ENCODE measurements around the gene TMIGD2. TPM values are rescaled to one million over a fixed set of nuclear protein-coding genes. Genes with fewer than 3 reads are reported as not detected.
A peak's percentile ranks its signal among the peaks of the same experiment; 100 is the strongest.

The TMIGD2 gene
- total and polyA plus RNA-seq, 2 of the 4 experiments (the other 2 are of a cell fraction): not detected

GRCh38 chr19:4318460-4318859, 16.3 kb upstream of the TMIGD2 start:
- no peak overlapping the region for H2AK5ac ChIP-seq (ENCODE audit: low read depth, low read length)
- no peak overlapping the region for H3K4me2 ChIP-seq (ENCODE audit: low read depth, low read length)
- H2AK9ac ChIP-seq (replicated peaks; ENCODE audit: low read depth, low read length, poor library complexity): peak overlapping the region; percentile 16
- H3K4me1 ChIP-seq (ENCODE audit: control insufficient read depth, insufficient read depth, low read length): no peaks in the 10 kb centered on the region
- ChIA-PET POLR2A (ENCODE audit: unreplicated experiment) (no interaction called here), CTCF (no interaction called here)
- H4K5ac ChIP-seq (ENCODE audit: low read depth, low read length): no peak overlapping the region
- H2BK15ac ChIP-seq (ENCODE audit: low read depth, low read length): no peak overlapping the region
- TF ChIP-seq CEBPB (IDR thresholded peaks at IDR 0.05; ENCODE audit: low read depth, low read length) (no peak), RCOR1 (IDR thresholded peaks at IDR 0.05; ENCODE audit: insufficient replicate concordance, low read length) (no peak), RFX5 (IDR thresholded peaks at IDR 0.05; ENCODE audit: low read depth, low read length) (no peak), USF2 (IDR thresholded peaks at IDR 0.05; ENCODE audit: low read depth, low read length) (no peak), MXI1 (IDR thresholded peaks at IDR 0.05; ENCODE audit: borderline replicate concordance, low read depth, low read length) (no peak), MAZ (IDR thresholded peaks at IDR 0.05; ENCODE audit: borderline replicate concordance, low read depth, low read length) (no peak), POLR2A (IDR thresholded peaks at IDR 0.05; ENCODE audit: low read depth, low read length) (no peak), NFE2L2 (IDR thresholded peaks at IDR 0.05; ENCODE audit: low read depth, low read length) (no peak), FOS (IDR thresholded peaks at IDR 0.05; ENCODE audit: low read depth, low read length) (no peak), BHLHE40 (IDR thresholded peaks at IDR 0.05; ENCODE audit: low read depth, low read length) (no peak), ELK1 (IDR thresholded peaks at IDR 0.05; ENCODE audit: borderline replicate concordance, low read depth, low read length) (no peak), CHD1 (IDR thresholded peaks at IDR 0.05; ENCODE audit: low read depth, low read length) (no peak), SMC3 (IDR thresholded peaks at IDR 0.05; ENCODE audit: low read depth, low read length) (no peak), MAFK (IDR thresholded peaks at IDR 0.05; ENCODE audit: low read depth, low read length) (no peak), RAD21 (IDR thresholded peaks at IDR 0.05; ENCODE audit: low read length) (no peak), CTCF (conservative IDR thresholded peaks at IDR 0.05; ENCODE audit: low read depth, low read length) (no peak)
- in situ Hi-C loops (cut with MboI; ENCODE audit: low sequenced_read_pairs) (no loop called here), intact Hi-C loops (cut with micrococcal nuclease) (no loop called here), dilution Hi-C loops (cut with HindIII; ENCODE audit: low sequenced_read_pairs, unreplicated experiment) (no loop called here)
- no peak overlapping the region for H3K4me3 ChIP-seq (ENCODE audit: insufficient read depth, low read depth, low read length)
- no peaks in the 10 kb centered on the region; a peak in 1 of 4 replicates for H3K79me1 ChIP-seq (ENCODE audit: low read depth in 1 of 2, low read length in 2 of 2)
- no TSS peak for BruUV-seq (replicated peaks)
- no peak overlapping the region for H3K56ac ChIP-seq (ENCODE audit: extremely low read depth, insufficient read depth, low read length)
- peaks cover 3% of the 10 kb centered on the region; the same call in 1 of the 2 replicates for H3K9me3 ChIP-seq (ENCODE audit: control insufficient read depth, insufficient read depth, low read length)
- H4K91ac ChIP-seq (ENCODE audit: insufficient read depth, low read depth, low read length): no peak overlapping the region
- H3K27me3 ChIP-seq (ENCODE audit: control insufficient read depth, insufficient read depth, low read length): no peaks in the 10 kb centered on the region
- H3K14ac ChIP-seq (replicated peaks; ENCODE audit: low read depth, low read length): no peak overlapping the region
- no peak overlapping the region for H3K9ac ChIP-seq (ENCODE audit: low read depth, low read length)
- H4K8ac ChIP-seq (ENCODE audit: low read depth in 2 of 2, low read length in 2 of 2): no peak overlapping the region
- DNase-seq (no peak), ATAC-seq (ENCODE audit: low read depth) (no peak)
- no peak overlapping the region for H3K4ac ChIP-seq (ENCODE audit: low read depth, low read length)
- no peak overlapping the region for H2BK5ac ChIP-seq (ENCODE audit: low read depth, low read length, poor library complexity, severe bottlenecking)
- no peak overlapping the region for H2BK120ac ChIP-seq (ENCODE audit: low read depth, low read length)
- no peaks in the 10 kb centered on the region; the same call in 1 of the 2 replicates for H3K36me3 ChIP-seq (ENCODE audit: control insufficient read depth, insufficient read depth, low read length)
- H2AFZ ChIP-seq (replicated peaks; ENCODE audit: low read length, poor library complexity): peak overlapping the region; percentile 32
- H3K27ac ChIP-seq (ENCODE audit: insufficient read depth, low read length): no peak overlapping the region
- no peak overlapping the region for H3K18ac ChIP-seq (ENCODE audit: low read depth, low read length)
- no peaks in the 10 kb centered on the region for H4K20me1 ChIP-seq (ENCODE audit: insufficient read depth, low read length)
- 100% methylated on average over 1 of the region's 7 CpGs; no CpG with 5 or more reads in 1 of the 2 experiments for WGBS, 2 experiments (ENCODE audit: extremely low coverage in 2 of 2, insufficient read length in 1 of 2)
- no peak overlapping the region for H3K23ac ChIP-seq (ENCODE audit: low read depth, low read length)
- no peak overlapping the region for H2BK20ac ChIP-seq (ENCODE audit: low read depth, low read length)
- H3K9me1 ChIP-seq (ENCODE audit: insufficient read depth, low read length): no peaks in the 10 kb centered on the region
